ENCODE measurements around the gene MAP1LC3B2.

- no peak for TF ChIP-seq CTCF (IDR thresholded peaks at IDR 0.05)
- no peak for TF ChIP-seq REST (IDR thresholded peaks at IDR 0.05; ENCODE audit: insufficient read depth in 1 of 2, low read depth in 2 of 2, low read length in 1 of 2)
- no peak for TF ChIP-seq POLR2AphosphoS5 (IDR thresholded peaks at IDR 0.05; ENCODE audit: low read depth, low read length)
- TF ChIP-seq SIN3A (IDR thresholded peaks at IDR 0.05; ENCODE audit: borderline replicate concordance, insufficient read depth, low read depth, low read length): no peak
- no peak for TF ChIP-seq TCF7L2 (IDR thresholded peaks at IDR 0.05; ENCODE audit: low read depth, low read length)
These were observed 7.6 kb upstream of the MAP1LC3B2 start for GRCh38 chr12:116551619-116551951.
